ENCODE results near the gene STRC.
"Not testable (repeated sequence)": the region's sequence is repeated elsewhere in the genome, so short reads cannot be mapped to it uniquely, and the experiment has no call there.

- TF ChIP-seq CTCF, POLR2A, POLR2AphosphoS5 (IDR thresholded peaks at IDR 0.05): not testable (repeated sequence)
Observed at GRCh38 chr15:43574607-43575006, 44.0 kb downstream of the STRC start.

Data from stomach (tissue), 4 donors.